Stimulated activated naive CD8-positive, alpha-beta T cell treated with anti-CD3 and anti-CD28 coated beads, Interleukin-15, Interleukin-2, amounts not matched to agents 100 ng/mL and 50 ng/mL, for 24 hours (primary cell): ENCODE measurements around the gene ASPA.
"Not testable (repeated sequence)": the region's sequence is repeated elsewhere in the genome, so short reads cannot be mapped to it uniquely, and the experiment has no call there.

Experiments
- H3K27ac Mint-ChIP-seq: one replicate; pipeline ENCODE4 v1.8.0; 2021; ENCODE audit warnings: mild to moderate bottlenecking, mixed read lengths
- H3K27me3 Mint-ChIP-seq: one replicate; pipeline ENCODE4 v1.8.0; 2021; ENCODE audit warnings: mixed read lengths
- H3K36me3 Mint-ChIP-seq: one replicate; pipeline ENCODE4 v1.8.0; 2021; ENCODE audit warnings: low read depth, mixed read lengths
- H3K4me1 Mint-ChIP-seq: one replicate; pipeline ENCODE4 v1.8.0; 2021; ENCODE audit warnings: low read depth, mixed read lengths
- H3K4me3 Mint-ChIP-seq: one replicate; pipeline ENCODE4 v1.8.0; 2021; ENCODE audit warnings: mild to moderate bottlenecking, mixed read lengths
- H3K9me3 Mint-ChIP-seq: one replicate; pipeline ENCODE4 v1.8.0; 2021; ENCODE audit warnings: mixed read lengths

The ASPA gene

DNA sequence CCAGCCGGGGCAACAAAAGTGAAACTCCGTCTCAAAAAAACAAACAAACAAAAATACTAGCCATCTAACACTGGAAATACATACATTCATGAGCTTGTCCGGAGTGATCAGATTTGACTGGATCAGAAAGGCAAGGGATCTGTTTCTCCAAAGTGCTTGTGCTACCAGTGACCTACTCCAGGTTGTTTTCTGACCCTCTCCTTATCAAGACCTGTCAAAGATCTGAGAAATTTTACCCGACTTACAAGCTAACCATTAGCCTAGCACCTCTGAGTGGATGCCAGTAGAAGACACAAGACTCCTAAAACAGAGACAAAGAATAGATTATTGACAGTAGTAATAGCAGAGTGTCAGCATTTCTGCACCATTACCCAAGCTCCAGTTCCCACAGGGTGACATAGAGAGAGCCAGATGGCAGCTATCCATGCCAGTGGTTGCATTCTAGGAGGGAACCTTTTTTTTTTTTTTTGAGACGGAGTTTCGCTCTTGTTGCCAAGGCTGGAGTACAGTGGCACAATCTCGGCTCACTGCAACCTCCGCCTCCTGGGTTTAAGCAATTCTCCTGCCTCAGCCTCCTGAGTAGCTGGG lies 9.8 kb downstream of the ASPA start:
- Mint-ChIP-seq H3K4me1 (no peaks in the 10 kb centered on the region), H3K4me3 (no peak overlapping the region), H3K36me3 (no peaks in the 10 kb centered on the region), H3K9me3 (no peaks in the 10 kb centered on the region), H3K27ac (no peak overlapping the region), H3K27me3 (peaks cover 36% of the 10 kb centered on the region)

DNA sequence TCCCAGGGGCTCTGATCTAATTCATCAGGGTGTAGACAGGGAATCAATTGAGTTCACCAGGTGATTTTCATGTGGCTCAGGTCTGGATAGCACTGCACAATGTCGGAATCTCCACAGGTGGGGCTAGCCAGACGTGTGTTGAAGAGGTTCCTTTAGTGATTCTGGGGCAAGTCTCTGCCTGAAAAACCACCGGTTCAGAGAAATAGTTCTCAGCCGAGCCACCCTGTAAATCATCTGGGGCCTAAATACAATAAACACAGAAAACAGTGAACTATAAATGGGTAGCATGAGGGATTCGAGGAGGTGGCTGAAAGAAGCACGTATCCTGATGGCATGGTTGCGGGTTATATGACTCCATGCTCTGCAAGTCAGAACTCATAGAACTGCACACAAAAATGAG lies 21.3 kb downstream of the ASPA start:
- Mint-ChIP-seq H3K4me3 (no peak overlapping the region), H3K36me3 (no peaks in the 10 kb centered on the region), H3K4me1 (no peaks in the 10 kb centered on the region), H3K27ac (no peak overlapping the region), H3K27me3 (peaks cover 6% of the 10 kb centered on the region), H3K9me3 (no peaks in the 10 kb centered on the region)

DNA sequence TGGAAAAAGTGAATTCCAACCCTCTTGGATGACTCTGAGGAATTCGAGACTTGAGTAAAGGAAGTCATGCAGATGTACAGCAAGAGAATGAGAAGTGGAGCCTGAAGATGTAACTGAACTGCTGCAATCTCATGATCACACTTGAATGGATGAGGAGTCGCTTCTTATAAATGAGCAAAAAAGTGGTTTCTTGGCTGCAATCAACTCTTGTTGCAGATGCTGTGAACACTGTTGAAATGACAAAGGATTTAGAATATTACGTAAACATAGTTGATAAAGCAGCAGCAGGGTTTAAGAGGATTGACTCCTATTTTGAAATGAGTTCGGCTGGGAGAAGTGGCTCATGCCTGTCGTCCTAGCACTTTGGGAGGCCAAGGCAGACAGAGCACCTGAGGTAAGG lies 25.5 kb downstream of the ASPA start:
- Mint-ChIP-seq H3K4me1 (no peaks in the 10 kb centered on the region), H3K9me3 (no peaks in the 10 kb centered on the region), H3K27me3 (no peaks in the 10 kb centered on the region), H3K27ac (no peak overlapping the region), H3K36me3 (no peaks in the 10 kb centered on the region), H3K4me3 (no peak overlapping the region)

DNA sequence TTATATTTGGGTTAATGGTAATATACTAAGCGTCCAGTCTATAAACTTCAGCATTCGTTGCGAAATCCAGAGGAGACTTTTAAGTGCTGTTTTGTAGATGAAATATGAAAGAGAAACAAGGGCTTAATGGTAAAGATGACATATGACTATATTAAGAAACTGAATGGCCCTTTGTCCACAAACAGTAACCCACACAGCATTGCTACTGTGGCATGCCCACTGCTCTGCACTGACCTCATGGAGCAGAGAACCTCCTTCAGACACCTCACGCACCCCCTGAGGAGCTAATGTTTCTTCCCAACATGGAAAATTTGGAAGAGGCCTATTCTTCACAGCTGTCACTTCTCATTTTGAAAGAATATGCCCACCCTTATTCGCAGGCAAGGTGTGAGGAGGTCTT lies 26.7 kb downstream of the ASPA start:
- Mint-ChIP-seq H3K36me3 (no peaks in the 10 kb centered on the region), H3K27me3 (no peaks in the 10 kb centered on the region), H3K9me3 (no peaks in the 10 kb centered on the region), H3K27ac (no peak overlapping the region), H3K4me1 (no peaks in the 10 kb centered on the region), H3K4me3 (no peak overlapping the region)

DNA sequence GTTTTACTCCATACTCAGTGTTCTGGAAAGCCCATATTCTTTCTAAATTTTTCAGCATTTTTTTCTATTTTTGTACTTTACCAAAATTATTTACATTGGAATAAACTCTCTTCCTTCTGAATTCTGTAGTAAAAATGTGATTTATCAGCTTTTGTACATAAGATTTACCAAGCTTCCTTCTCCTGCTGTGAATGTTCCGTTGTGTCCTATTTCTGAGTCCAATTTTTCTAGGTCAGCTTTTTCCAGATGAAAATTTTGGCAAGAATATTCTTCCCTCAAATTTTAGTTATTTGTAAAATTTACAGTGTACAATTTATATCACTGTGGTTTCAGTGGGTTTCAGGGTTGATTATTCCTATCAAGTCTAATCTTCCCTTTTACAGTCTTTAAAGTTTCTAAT lies 27.5 kb downstream of the ASPA start:
- H3K36me3 Mint-ChIP-seq, result no peaks in the 10 kb centered on the region
- H3K27ac Mint-ChIP-seq, result no peak overlapping the region
- no peaks in the 10 kb centered on the region for H3K9me3 Mint-ChIP-seq
- no peaks in the 10 kb centered on the region for H3K4me1 Mint-ChIP-seq
- no peaks in the 10 kb centered on the region for H3K27me3 Mint-ChIP-seq
- H3K4me3 Mint-ChIP-seq, result no peak overlapping the region

DNA sequence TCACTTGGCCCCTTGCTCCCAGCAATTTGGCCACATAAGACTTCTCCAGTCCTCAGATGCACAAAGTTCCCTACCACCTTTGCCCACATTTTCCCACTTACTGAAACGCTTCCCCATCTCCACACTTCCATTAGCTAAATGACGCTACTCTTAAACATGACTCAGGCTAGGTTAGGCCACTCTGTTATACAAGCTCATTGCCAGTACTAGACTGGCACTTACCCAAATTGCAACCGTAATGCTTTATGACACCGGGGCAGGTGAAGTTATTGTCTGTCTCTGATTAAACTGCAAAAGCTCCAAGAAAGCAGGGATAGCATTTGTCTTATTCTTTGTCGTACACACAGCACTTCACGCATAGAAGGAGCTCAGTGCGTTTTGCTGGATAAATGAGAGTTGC lies 29.2 kb downstream of the ASPA start:
- Mint-ChIP-seq H3K4me3 (no peak overlapping the region), H3K4me1 (no peaks in the 10 kb centered on the region), H3K9me3 (peaks cover 4% of the 10 kb centered on the region), H3K27ac (no peak overlapping the region), H3K27me3 (peaks cover 3% of the 10 kb centered on the region), H3K36me3 (no peaks in the 10 kb centered on the region)

DNA sequence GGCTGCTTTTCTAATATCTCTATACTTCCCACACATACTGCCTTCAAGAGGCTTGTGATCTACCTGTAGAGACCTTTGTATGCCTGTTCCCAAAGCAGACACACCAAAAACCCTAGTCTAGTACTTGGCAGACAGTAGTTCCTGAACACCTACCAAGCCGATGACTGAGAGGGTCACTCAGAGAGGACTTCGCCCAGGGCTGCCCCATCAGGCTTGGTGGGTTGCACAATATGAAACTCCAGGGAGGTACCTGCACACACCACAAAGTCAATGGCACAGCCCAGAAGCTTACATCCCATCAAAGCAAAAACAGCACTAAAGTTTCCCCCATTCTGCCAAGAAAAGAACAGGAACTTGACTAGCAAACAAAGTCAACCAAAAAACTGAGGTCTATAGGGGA lies 30.3 kb downstream of the ASPA start:
- Mint-ChIP-seq H3K36me3 (no peaks in the 10 kb centered on the region), H3K27me3 (peaks cover 3% of the 10 kb centered on the region), H3K27ac (no peak overlapping the region), H3K9me3 (peaks cover 4% of the 10 kb centered on the region), H3K4me1 (no peaks in the 10 kb centered on the region), H3K4me3 (no peak overlapping the region)

DNA sequence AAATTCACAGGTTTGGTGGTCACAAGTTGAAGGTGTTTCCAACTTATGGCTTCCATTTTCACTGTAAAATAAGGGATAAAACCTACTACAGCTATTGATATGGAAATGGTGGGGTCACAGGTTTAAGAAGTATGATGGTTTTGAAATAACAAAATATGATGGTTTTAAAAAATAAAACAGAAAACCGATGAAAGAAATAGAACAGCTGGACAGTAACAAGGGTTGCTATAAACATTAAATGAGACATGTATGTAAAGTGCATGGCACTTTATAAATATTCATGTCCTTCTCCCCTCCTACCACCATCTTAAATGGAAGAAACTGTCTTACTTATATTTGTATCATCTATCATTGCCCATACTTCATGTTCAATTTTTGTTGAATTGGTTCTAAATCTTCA lies 31.3 kb downstream of the ASPA start:
- peaks cover 3% of the 10 kb centered on the region for H3K27me3 Mint-ChIP-seq
- H3K36me3 Mint-ChIP-seq, result no peaks in the 10 kb centered on the region
- H3K4me3 Mint-ChIP-seq, result no peak overlapping the region
- H3K9me3 Mint-ChIP-seq, result peaks cover 4% of the 10 kb centered on the region
- H3K27ac Mint-ChIP-seq, result no peak overlapping the region
- H3K4me1 Mint-ChIP-seq, result no peaks in the 10 kb centered on the region

DNA sequence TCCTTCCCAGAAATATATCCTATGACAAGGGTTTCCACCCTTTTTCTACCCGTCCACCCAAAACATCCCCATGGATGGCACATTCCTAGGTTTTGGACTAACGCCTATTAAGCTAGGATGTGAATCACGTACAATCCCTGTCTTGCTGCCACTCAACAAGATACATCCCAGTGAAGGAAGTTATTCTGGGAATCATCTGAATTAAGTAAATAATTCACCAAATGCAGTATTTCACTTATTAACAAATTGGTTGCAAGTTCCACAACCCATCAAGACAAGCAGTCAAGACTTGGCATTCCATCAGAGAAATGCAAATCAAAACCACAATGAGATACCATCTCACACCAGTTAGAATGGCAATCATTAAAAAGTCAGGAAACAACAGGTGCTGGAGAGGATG lies 32.1 kb downstream of the ASPA start:
- Mint-ChIP-seq H3K36me3 (no peaks in the 10 kb centered on the region), H3K27me3 (peaks cover 3% of the 10 kb centered on the region), H3K27ac (no peak overlapping the region), H3K4me3 (no peak overlapping the region), H3K4me1 (no peaks in the 10 kb centered on the region), H3K9me3 (peaks cover 4% of the 10 kb centered on the region)

DNA sequence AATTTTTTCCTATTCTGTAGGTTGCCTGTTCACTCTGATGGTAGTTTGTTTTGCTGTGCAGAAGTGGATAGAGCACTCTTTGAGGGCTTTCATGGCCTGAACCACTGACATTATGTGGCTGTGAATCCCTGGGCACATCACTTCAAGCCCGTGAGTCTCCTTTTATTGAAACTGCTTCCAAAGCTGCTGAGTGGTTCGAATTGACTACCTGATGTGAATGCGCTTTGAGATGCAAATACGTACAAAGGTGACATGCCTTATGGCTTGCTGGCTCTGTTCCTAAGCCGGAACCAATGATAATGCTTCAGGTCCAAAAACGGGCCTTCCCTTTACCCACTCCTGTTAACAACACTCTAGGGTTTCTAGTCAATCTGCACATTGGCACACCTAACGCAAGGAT lies 34.3 kb downstream of the ASPA start:
- no peak overlapping the region for H3K27ac Mint-ChIP-seq
- no peaks in the 10 kb centered on the region for H3K36me3 Mint-ChIP-seq
- H3K27me3 Mint-ChIP-seq, result peaks cover 3% of the 10 kb centered on the region
- H3K4me1 Mint-ChIP-seq, result no peaks in the 10 kb centered on the region
- no peak overlapping the region for H3K4me3 Mint-ChIP-seq
- peaks cover 4% of the 10 kb centered on the region for H3K9me3 Mint-ChIP-seq

DNA sequence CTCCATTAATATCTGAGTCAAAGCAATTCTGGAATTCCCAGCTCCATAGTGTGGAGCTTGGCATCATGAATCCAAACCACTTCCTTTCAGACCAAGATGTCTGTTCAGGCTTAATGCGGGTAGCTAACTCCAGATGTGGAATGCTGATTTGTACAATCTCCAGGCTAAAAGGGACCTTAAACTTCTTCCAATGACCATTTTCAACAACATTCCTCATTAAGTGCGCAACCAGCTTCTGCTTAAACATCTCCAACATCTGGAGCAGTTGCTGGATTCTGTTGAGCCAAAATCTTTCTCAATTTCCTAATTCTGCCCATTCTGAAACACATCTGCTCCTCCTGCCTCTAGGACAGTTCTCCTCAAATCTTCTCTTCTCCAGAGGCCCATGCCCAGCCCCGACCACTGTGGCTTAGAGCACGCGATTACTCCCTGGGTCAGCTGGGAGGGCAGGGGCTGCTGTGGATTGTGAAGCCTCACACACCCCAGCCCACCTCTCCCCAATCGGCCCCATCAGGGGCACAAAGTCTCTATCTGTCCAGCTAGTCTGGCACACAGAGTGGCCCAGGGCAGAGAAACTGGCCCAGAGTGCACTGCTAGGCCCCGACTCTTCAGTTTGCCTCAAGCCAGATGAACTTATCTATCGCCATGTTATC lies 36.2 kb downstream of the ASPA start:
- H3K27ac Mint-ChIP-seq, result no peak overlapping the region
- peaks cover 3% of the 10 kb centered on the region for H3K27me3 Mint-ChIP-seq
- no peaks in the 10 kb centered on the region for H3K36me3 Mint-ChIP-seq
- H3K4me1 Mint-ChIP-seq, result no peaks in the 10 kb centered on the region
- no peak overlapping the region for H3K4me3 Mint-ChIP-seq
- H3K9me3 Mint-ChIP-seq, result peaks cover 4% of the 10 kb centered on the region

DNA sequence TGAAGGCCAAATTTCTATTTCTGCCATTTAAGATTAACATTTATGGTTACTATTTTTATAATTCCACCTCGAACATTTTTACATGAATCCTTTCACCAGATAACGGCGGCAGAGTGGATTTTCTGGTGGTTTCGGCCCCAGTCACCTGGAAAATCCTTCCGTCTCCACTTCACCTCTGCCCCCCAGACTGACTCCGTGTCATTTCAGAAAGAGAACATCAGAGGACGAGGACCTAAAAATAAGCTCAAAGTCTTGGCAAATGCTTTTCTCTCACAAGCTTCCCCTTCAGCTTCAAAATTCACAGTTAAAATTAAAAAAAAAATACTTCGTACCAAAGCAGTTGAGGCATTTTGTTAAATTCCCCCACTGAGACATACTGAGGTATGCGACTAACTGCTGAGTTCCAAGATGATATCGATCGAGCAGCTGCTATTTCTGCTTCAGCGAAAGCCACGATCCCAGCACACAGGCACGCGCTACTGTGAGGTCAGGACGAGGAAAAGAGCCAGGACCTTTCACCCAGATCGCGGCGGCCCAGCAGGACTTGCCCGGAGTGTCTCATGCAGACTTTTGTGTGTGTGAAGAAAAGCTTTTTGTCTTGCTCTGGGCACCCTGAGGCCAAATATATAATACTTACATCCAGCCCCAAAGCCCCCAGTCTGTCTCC lies 36.8 kb downstream of the ASPA start:
- Mint-ChIP-seq H3K36me3 (no peaks in the 10 kb centered on the region), H3K27me3 (peaks cover 3% of the 10 kb centered on the region), H3K9me3 (peaks cover 4% of the 10 kb centered on the region), H3K4me3 (no peak overlapping the region), H3K27ac (no peak overlapping the region), H3K4me1 (no peaks in the 10 kb centered on the region)

DNA sequence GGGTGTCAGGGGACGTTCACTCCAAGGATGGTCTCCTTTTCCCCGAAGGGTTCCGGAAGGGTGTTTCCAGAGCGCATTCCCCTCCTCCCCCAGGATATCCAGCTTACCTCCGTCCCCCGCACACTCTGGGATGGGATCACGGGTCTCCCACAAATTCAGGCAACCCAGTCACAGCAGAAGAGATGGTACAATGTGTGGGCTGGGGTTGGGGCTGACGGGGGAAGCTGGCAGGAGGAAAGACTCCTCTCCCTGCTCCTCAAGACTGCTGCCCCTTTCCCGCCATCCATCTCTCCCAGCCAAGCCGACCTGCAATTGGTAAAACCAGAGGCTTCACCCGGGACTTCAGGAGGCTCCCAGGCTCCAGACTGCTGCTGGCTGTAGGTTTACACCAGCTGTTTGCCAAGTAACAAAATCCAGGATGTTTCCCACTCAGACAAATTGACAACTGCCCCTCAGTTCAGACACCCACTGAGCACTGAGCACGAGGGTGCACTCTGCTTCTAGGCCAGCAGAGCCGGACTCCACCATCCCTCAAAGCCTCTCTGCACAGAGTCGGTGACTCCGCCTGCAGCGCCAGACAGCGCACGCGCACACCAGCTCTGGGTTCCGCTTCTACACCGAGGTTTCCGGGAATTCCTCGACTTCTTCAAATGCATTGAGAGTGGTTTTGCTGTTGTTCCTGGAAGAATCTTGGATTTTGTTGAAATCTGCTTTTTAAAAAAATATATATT lies 37.7 kb downstream of the ASPA start:
- Mint-ChIP-seq H3K9me3 (peaks cover 4% of the 10 kb centered on the region), H3K27me3 (peaks cover 3% of the 10 kb centered on the region), H3K36me3 (no peaks in the 10 kb centered on the region), H3K27ac (no peak overlapping the region), H3K4me3 (no peak overlapping the region), H3K4me1 (no peaks in the 10 kb centered on the region)

DNA sequence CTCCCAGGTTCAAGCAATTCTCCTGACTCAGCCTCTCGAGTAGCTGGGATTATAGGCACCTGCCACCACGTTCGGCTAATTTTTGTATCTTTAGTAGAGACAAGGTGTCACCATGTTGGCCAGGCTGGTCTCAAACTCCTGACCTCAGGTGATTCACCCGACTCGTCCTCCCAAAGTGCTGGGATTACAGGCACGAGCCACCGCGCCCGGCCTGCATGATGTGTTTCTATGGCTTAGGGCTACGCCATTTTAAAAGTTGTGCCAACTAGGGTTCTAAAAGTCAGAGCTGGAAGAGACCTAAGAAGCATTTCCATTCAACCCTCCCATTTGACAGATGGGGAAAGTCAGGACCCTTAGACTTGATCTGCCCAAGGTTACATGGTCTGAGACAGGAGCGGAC lies 38.4 kb downstream of the ASPA start:
- H3K4me1 Mint-ChIP-seq, H3K27me3 Mint-ChIP-seq, H3K27ac Mint-ChIP-seq, H3K4me3 Mint-ChIP-seq, H3K9me3 Mint-ChIP-seq, H3K36me3 Mint-ChIP-seq: not testable (repeated sequence)

DNA sequence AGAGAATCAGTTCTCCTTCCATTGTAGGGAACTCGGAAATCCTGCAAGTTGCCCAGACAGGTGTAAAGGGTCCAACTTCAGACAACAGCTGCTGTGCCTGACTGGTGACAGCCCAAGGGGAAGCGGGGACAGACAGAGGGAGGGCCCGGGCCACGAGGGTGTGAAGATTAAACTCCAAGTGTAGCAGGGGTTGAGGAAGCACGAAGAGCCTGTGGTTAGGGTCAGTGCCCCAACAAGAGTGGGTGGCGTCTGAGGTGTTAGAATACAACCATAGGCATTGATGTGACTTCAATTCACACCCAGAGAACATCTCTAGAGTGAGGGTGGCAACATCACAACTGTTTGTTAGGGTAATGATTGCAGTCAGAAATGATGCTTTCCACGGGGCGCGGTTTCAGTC lies 39.1 kb downstream of the ASPA start:
- no peak overlapping the region for H3K4me3 Mint-ChIP-seq
- no peaks in the 10 kb centered on the region for H3K36me3 Mint-ChIP-seq
- no peaks in the 10 kb centered on the region for H3K4me1 Mint-ChIP-seq
- H3K9me3 Mint-ChIP-seq, result no peaks in the 10 kb centered on the region
- H3K27me3 Mint-ChIP-seq, result no peaks in the 10 kb centered on the region
- H3K27ac Mint-ChIP-seq, result no peak overlapping the region
